NB4 (cell line): ENCODE measurements around the gene LPP.

Experiments
- CTCF ChIP-seq: IDR thresholded peaks from one replicate; pipeline ENCODE4 v1.5.1; 2012; ENCODE audit warnings: low read depth, low read length
- POLR2A ChIP-seq: IDR thresholded peaks from 2 replicates; pipeline ENCODE4 v1.6.1; 2011; ENCODE audit warnings: mild to moderate bottlenecking; ENCODE audit not compliant: insufficient read length; ENCODE audit errors: extremely low read depth
- TF ChIP-seq, protein P1 (sequence below): IDR thresholded peaks from 2 replicates; pipeline ENCODE4 v1.6.1; 2011; ENCODE audit warnings: low read depth, low read length

DNA sequence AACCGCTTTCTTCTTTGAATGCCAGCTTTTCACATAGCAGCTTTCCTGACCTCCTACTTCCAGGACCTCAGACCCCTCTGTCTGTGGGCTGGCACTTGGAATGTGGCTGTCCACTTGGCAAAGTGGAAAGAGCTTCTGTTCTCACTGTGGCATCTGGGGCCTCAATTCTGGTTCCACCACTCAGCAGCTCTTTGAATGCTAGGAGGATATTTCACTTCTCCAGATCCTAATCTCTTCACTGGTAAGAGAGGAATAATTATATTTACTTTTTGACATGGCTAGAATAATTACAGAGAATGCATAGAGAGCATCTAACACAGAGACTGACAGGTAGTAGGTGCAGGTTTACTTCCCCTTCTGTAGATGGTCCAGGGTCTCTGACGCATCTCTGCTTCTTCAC is 405.9 kb downstream of the LPP start:
- TF ChIP-seq CTCF (no peak), POLR2A (no peak)
- TF ChIP-seq, protein P1, sequence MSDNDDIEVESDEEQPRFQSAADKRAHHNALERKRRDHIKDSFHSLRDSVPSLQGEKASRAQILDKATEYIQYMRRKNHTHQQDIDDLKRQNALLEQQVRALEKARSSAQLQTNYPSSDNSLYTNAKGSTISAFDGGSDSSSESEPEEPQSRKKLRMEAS: no peak
